ENCODE results near the gene GSTT4. TPM values are rescaled to one million over a fixed set of nuclear protein-coding genes. Genes with fewer than 3 reads are reported as not detected.

Gene GSTT4
- total RNA-seq, 2 donors from 2014 or later = not detected

DNA sequence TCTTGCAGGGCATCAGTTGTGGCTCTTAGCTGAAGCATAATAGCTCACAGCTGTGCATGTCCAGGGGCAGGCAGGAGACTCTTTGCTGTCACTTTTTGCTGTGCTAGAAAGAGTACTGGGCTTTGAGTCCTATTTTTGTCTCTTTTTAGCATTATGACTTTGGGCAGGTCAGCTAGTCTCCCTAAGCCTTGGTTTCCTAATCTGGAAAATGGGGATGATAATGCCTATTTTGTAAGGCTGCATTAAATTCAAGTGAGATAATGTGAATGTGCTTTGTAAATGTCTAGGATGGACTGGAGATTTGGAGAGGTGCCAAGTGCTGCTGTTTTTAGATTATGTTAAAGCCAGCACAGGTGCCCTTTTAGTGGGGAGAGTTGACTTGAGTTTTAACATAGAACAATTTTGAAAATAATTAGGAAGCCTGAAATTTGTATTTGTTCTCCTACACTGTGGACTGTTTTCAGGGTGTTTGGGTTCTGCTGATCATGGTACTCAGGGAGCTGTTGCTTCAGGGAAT, 25.0 kb upstream of the GSTT4 start:
- ATAC-seq = no peak
- DNase-seq = no peak
- intact Hi-C loops (cut with DNase I) = no loop called here
- H3K9me3 ChIP-seq = no peaks in the 10 kb centered on the region
- H3K27me3 ChIP-seq = no peaks in the 10 kb centered on the region
- TF ChIP-seq, protein P1, sequence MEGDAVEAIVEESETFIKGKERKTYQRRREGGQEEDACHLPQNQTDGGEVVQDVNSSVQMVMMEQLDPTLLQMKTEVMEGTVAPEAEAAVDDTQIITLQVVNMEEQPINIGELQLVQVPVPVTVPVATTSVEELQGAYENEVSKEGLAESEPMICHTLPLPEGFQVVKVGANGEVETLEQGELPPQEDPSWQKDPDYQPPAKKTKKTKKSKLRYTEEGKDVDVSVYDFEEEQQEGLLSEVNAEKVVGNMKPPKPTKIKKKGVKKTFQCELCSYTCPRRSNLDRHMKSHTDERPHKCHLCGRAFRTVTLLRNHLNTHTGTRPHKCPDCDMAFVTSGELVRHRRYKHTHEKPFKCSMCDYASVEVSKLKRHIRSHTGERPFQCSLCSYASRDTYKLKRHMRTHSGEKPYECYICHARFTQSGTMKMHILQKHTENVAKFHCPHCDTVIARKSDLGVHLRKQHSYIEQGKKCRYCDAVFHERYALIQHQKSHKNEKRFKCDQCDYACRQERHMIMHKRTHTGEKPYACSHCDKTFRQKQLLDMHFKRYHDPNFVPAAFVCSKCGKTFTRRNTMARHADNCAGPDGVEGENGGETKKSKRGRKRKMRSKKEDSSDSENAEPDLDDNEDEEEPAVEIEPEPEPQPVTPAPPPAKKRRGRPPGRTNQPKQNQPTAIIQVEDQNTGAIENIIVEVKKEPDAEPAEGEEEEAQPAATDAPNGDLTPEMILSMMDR (IDR thresholded peaks at IDR 0.05) = no peak
- no peak for TF ChIP-seq POLR2A (IDR thresholded peaks at IDR 0.05)
- no peak overlapping the region for H3K27ac ChIP-seq
- no peaks in the 10 kb centered on the region for H3K36me3 ChIP-seq (replicated peaks in 1 of 2; ENCODE audit: insufficient read depth in 1 of 2, low read depth in 2 of 2)
- peaks cover 3% of the 10 kb centered on the region for H3K4me1 ChIP-seq
- H3K4me3 ChIP-seq = no peak overlapping the region

DNA sequence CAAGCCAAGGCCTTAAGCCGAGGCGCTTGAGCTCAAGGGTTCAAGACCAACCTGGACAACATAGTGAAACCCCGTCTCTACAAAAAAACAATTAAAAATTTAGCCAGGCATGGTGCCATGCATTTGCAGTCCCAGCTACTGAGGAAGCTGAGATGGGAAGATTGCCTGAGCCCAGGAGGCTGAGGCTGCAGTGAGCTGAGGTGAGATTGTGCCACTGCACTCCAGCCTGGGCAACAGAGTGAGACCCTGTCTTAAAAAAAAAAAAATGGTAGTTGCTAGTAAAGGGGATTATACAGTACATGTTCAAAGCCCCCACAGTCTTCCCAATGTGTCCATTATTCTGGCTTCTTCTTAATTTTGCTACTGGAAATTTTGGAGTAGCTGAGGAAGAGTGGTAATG, 24.1 kb upstream of the GSTT4 start:
- no peak overlapping the region for H3K4me3 ChIP-seq
- 97 to 100% methylated on average over 3 of the region's 3 CpGs for WGBS, 2 donors
- TF ChIP-seq POLR2A (IDR thresholded peaks at IDR 0.05) = no peak
- TF ChIP-seq, protein P1 (IDR thresholded peaks at IDR 0.05) = no peak
- intact Hi-C loops (cut with DNase I) = no loop called here
- no peak overlapping the region for H3K27ac ChIP-seq
- H3K36me3 ChIP-seq (replicated peaks in 1 of 2; ENCODE audit: insufficient read depth in 1 of 2, low read depth in 2 of 2) = no peaks in the 10 kb centered on the region
- no peak for ATAC-seq
- no peak for DNase-seq
- peaks cover 3% of the 10 kb centered on the region for H3K4me1 ChIP-seq
- no peaks in the 10 kb centered on the region for H3K9me3 ChIP-seq
- no peaks in the 10 kb centered on the region for H3K27me3 ChIP-seq

- no peak overlapping the region for H3K27ac ChIP-seq
- no peaks in the 10 kb centered on the region for H3K27me3 ChIP-seq
- H3K36me3 ChIP-seq (replicated peaks in 1 of 2; ENCODE audit: insufficient read depth in 1 of 2, low read depth in 2 of 2) = no peaks in the 10 kb centered on the region
- H3K9me3 ChIP-seq = no peaks in the 10 kb centered on the region
- H3K4me3 ChIP-seq = no peak overlapping the region
- 31 to 39% methylated on average over 2 of the region's 2 CpGs for WGBS, 2 donors
- TF ChIP-seq, protein P1 (IDR thresholded peaks at IDR 0.05) = no peak
- TF ChIP-seq POLR2A (IDR thresholded peaks at IDR 0.05) = no peak
- peaks cover 3% of the 10 kb centered on the region for H3K4me1 ChIP-seq
- DNase-seq (no peak), ATAC-seq (no peak)
- intact Hi-C loops (cut with DNase I) = no loop called here
These were observed 23.3 kb upstream of the GSTT4 start for GRCh38 chr22:24028533-24028932.

GRCh38 chr22:24027991-24028390, 22.7 kb upstream of the GSTT4 start:
- intact Hi-C loops (cut with DNase I) = no loop called here
- Histone ChIP-seq H3K4me1 (peaks cover 3% of the 10 kb centered on the region), H3K36me3 (replicated peaks in 1 of 2; ENCODE audit: insufficient read depth in 1 of 2, low read depth in 2 of 2) (no peaks in the 10 kb centered on the region), H3K27ac (no peak overlapping the region), H3K9me3 (no peaks in the 10 kb centered on the region), H3K27me3 (no peaks in the 10 kb centered on the region), H3K4me3 (no peak overlapping the region)
- DNase-seq (no peak), ATAC-seq (no peak)
- WGBS, 2 donors = 74 to 76% methylated on average over 2 of the region's 2 CpGs
- TF ChIP-seq, protein P1 (IDR thresholded peaks at IDR 0.05) = no peak
- TF ChIP-seq POLR2A (IDR thresholded peaks at IDR 0.05) = no peak

GRCh38 chr22:24027389-24027975, 22.2 kb upstream of the GSTT4 start:
- 73 to 80% methylated on average over 3 of the region's 3 CpGs for WGBS, 2 donors
- no peaks in the 10 kb centered on the region for H3K36me3 ChIP-seq (replicated peaks in 1 of 2; ENCODE audit: insufficient read depth in 1 of 2, low read depth in 2 of 2)
- H3K27ac ChIP-seq = no peak overlapping the region
- H3K4me3 ChIP-seq = no peak overlapping the region
- no peak for TF ChIP-seq POLR2A (IDR thresholded peaks at IDR 0.05)
- TF ChIP-seq, protein P1 (IDR thresholded peaks at IDR 0.05) = no peak
- no peaks in the 10 kb centered on the region for H3K27me3 ChIP-seq
- no peak for ATAC-seq
- H3K9me3 ChIP-seq = no peaks in the 10 kb centered on the region
- DNase-seq = no peak
- peaks cover 3% of the 10 kb centered on the region for H3K4me1 ChIP-seq
- intact Hi-C loops (cut with DNase I) = no loop called here

Measured in body of pancreas (tissue), 4 donors.